Lung (tissue), 12 donors: ENCODE measurements around the gene PPP1R1B. TPM values are rescaled to one million over a fixed set of nuclear protein-coding genes. Genes with fewer than 3 reads are reported as not detected.

Experiments
- ATAC-seq: fragments of 200-7000 bp; cut with Tn5 transposase; one replicate; pipeline ENCODE4 v1.9.1; 2020; ENCODE audit warnings: moderate number of reproducible peaks; ENCODE audit not compliant: insufficient read depth, low FRiP score
- DNase-seq, 3 donors: peaks; one replicate each; pipeline ENCODE4 v3.0.0-alpha.2; 2013 to 2017
- H3K27ac ChIP-seq, 2 donors: one replicate each; pipeline ENCODE4 v1.5.1; 2013; ENCODE audit warnings: mild to moderate bottlenecking in 2 of 2, moderate library complexity in 2 of 2, control low read depth in 1 of 2, inconsistent platforms in 1 of 2, low read depth in 1 of 2, low read length in 1 of 2
- H3K27me3 ChIP-seq, 3 donors: one replicate each; pipeline ENCODE4 v1.5.1; 2013; ENCODE audit warnings: low read length in 2 of 3; ENCODE audit not compliant: control insufficient read depth in 3 of 3, insufficient read depth in 3 of 3
- H3K36me3 ChIP-seq, 4 donors: one replicate each; pipeline ENCODE4 v1.5.1; 2013; ENCODE audit warnings: low read length in 4 of 4, mild to moderate bottlenecking in 1 of 4, moderate library complexity in 1 of 4; ENCODE audit not compliant: control insufficient read depth in 4 of 4, insufficient read depth in 4 of 4
- H3K4me1 ChIP-seq, 5 donors: one replicate each; pipeline ENCODE4 v1.5.1; 2013; ENCODE audit warnings: low read length in 5 of 5, mild to moderate bottlenecking in 2 of 5, moderate library complexity in 1 of 5; ENCODE audit not compliant: control insufficient read depth in 5 of 5, insufficient read depth in 5 of 5
- H3K4me3 ChIP-seq: one replicate; pipeline ENCODE4 v1.5.1; 2013; ENCODE audit warnings: mild to moderate bottlenecking, control low read depth, moderate library complexity
- H3K9ac ChIP-seq, 2 donors: one replicate each; pipeline ENCODE4 v1.5.1; 2013; ENCODE audit warnings: low read length in 2 of 2, control low read depth in 1 of 2; ENCODE audit not compliant: insufficient read depth in 1 of 2
- H3K9me3 ChIP-seq, 4 donors: one replicate each; pipeline ENCODE4 v1.5.1; 2013; ENCODE audit warnings: low read length in 3 of 4, mild to moderate bottlenecking in 1 of 4, moderate library complexity in 1 of 4; ENCODE audit not compliant: control insufficient read depth in 4 of 4, insufficient read depth in 3 of 4
- CTCF ChIP-seq: IDR thresholded peaks from 2 replicates; pipeline ENCODE4 v1.5.1; 2012; ENCODE audit warnings: mild to moderate bottlenecking; ENCODE audit errors: control extremely low read depth, extremely low read depth
- WGBS, 2 donors: extraction: QIAGEN DNeasy Blood & Tissue Kit; methylation state at CpG; one replicate each; pipeline ENCODE4 v1.1.7; 2013; 5-methylcytosine and 5-hydroxymethylcytosine counted together
- polyA plus RNA-seq, 2 donors: library from polyadenylated mRNA; stranded (reverse); fragments of 200-250 nt; gene quantifications; one replicate each; pipeline ENCODE4 v1.2.1, GENCODE V29; 2013
- total RNA-seq, 2 donors: library from RNA; depleted of rRNA in 1 of 2; stranded (reverse); fragments of >200 nt in 1 of 2; gene quantifications; one replicate each; pipeline ENCODE4 v1.2.1, GENCODE V29; 2014 to 2021
- donor health status: control.
- donor health status: control.
- donor health status: Bipolar disorder and iron deficiency.
- donor health status: healthy.
- donor health status: DM: yes; HTN: yes; CAD: no.

PPP1R1B gene
- total and polyA plus RNA-seq, 4 donors = 21.3 to 36.4 (median 24.8) TPM

GRCh38 chr17:39683295-39683939, 56.7 kb downstream of the PPP1R1B start:
- H3K4me1 ChIP-seq = peaks cover 0 to 18% (median 3%) of the 10 kb centered on the region in 5 donors
- H3K9ac ChIP-seq = no peak overlapping the region
- no peak overlapping the region for H3K27ac ChIP-seq
- no peak for DNase-seq
- H3K27me3 ChIP-seq = no peaks in the 10 kb centered on the region
- no peak overlapping the region for H3K4me3 ChIP-seq
- no peak for TF ChIP-seq CTCF
- H3K9me3 ChIP-seq = no peaks in the 10 kb centered on the region
- 94 to 95% methylated on average over 9 of the region's 9 CpGs for WGBS, 2 donors
- H3K36me3 ChIP-seq = peaks cover 0 to 24% (median 17%) of the 10 kb centered on the region in 4 donors
- ATAC-seq = no peak

- no peak for DNase-seq
- no peak for ATAC-seq
- H3K36me3 ChIP-seq = peaks cover 0 to 21% (median 16%) of the 10 kb centered on the region in 4 donors
- H3K4me3 ChIP-seq = no peak overlapping the region
- TF ChIP-seq CTCF = no peak
- 77 to 97% methylated on average over 12 of the region's 12 CpGs for WGBS, 2 donors
- no peak overlapping the region for H3K9ac ChIP-seq
- H3K27ac ChIP-seq = no peak overlapping the region
- no peaks in the 10 kb centered on the region for H3K27me3 ChIP-seq
- H3K9me3 ChIP-seq = no peaks in the 10 kb centered on the region
- H3K4me1 ChIP-seq = peaks cover 0 to 15% (median 5%) of the 10 kb centered on the region in 5 donors
Measured at GRCh38 chr17:39684369-39685192, 57.8 kb downstream of the PPP1R1B start.

Other genes starting within 250 kb of the PPP1R1B start
- gene FBXL20, start 225.3 kb upstream of the PPP1R1B start, total RNA-seq = 10 to 100 TPM; 19.0 to 31.7 TPM
- 1 to 10 TPM; 3.2 to 4.0 TPM for gene FBXL20, start 225.3 kb upstream of the PPP1R1B start, polyA plus RNA-seq
- 10 to 100 TPM; 30.4 to 34.6 TPM for gene MED1, start 175.7 kb upstream of the PPP1R1B start, total RNA-seq
- 10 to 100 TPM in 1 of 2 donors, 1 to 10 TPM in 1; 6.5 to 14.7 TPM for gene MED1, start 175.7 kb upstream of the PPP1R1B start, polyA plus RNA-seq
- gene CDK12, start 165.5 kb upstream of the PPP1R1B start, total RNA-seq = 10 to 100 TPM; 54.2 to 56.2 TPM
- gene CDK12, start 165.5 kb upstream of the PPP1R1B start, polyA plus RNA-seq = 10 to 100 TPM; 12.3 to 16.9 TPM
- gene NEUROD2, start 19.0 kb upstream of the PPP1R1B start, total RNA-seq = not detected
- under 1 TPM in 1 of 2 donors, not detected in 1; 0.04 TPM for gene NEUROD2, start 19.0 kb upstream of the PPP1R1B start, polyA plus RNA-seq
- 10 to 100 TPM; 27.4 to 63.4 TPM for gene STARD3, start 10.2 kb downstream of the PPP1R1B start, total RNA-seq
- gene STARD3, start 10.2 kb downstream of the PPP1R1B start, polyA plus RNA-seq = 10 to 100 TPM; 66.3 to 79.7 TPM
- 1 to 10 TPM in 1 of 2 donors, under 1 TPM in 1; 0.82 to 1.3 TPM for gene TCAP, start 38.4 kb downstream of the PPP1R1B start, total RNA-seq
- 1 to 10 TPM; 1.2 to 1.4 TPM for gene TCAP, start 38.4 kb downstream of the PPP1R1B start, polyA plus RNA-seq
- gene PNMT, start 41.5 kb downstream of the PPP1R1B start, total RNA-seq = 1 to 10 TPM; 1.9 to 4.3 TPM
- gene PNMT, start 41.5 kb downstream of the PPP1R1B start, polyA plus RNA-seq = 1 to 10 TPM; 2.9 to 4.1 TPM
- 10 to 100 TPM; 17.0 to 39.7 TPM for gene PGAP3, start 61.1 kb downstream of the PPP1R1B start, total RNA-seq
- 10 to 100 TPM; 15.9 to 35.8 TPM for gene PGAP3, start 61.1 kb downstream of the PPP1R1B start, polyA plus RNA-seq
- gene ERBB2, start 73.1 kb downstream of the PPP1R1B start, total RNA-seq = 100 to 1,000 TPM; 119 to 130 TPM
- gene ERBB2, start 73.1 kb downstream of the PPP1R1B start, polyA plus RNA-seq = 10 to 100 TPM; 32.2 to 40.1 TPM
- gene MIEN1, start 103.6 kb downstream of the PPP1R1B start, total RNA-seq = 10 to 100 TPM; 20.8 to 47.2 TPM
- 100 to 1,000 TPM in 1 of 2 donors, 10 to 100 TPM in 1; 69.3 to 136 TPM for gene MIEN1, start 103.6 kb downstream of the PPP1R1B start, polyA plus RNA-seq
- gene GRB7, start 111.0 kb downstream of the PPP1R1B start, total RNA-seq = 10 to 100 TPM; 19.8 to 25.5 TPM
- 10 to 100 TPM in 1 of 2 donors, 1 to 10 TPM in 1; 6.6 to 13.4 TPM for gene GRB7, start 111.0 kb downstream of the PPP1R1B start, polyA plus RNA-seq
- gene IKZF3, start 237.4 kb downstream of the PPP1R1B start, total RNA-seq = 1 to 10 TPM; 3.9 TPM
- 1 to 10 TPM; 1.0 to 1.4 TPM for gene IKZF3, start 237.4 kb downstream of the PPP1R1B start, polyA plus RNA-seq
- gene ZPBP2, start 241.2 kb downstream of the PPP1R1B start, total RNA-seq = not detected
- not detected for gene ZPBP2, start 241.2 kb downstream of the PPP1R1B start, polyA plus RNA-seq